ENCODE measurements around the gene CD8B. TPM values are rescaled to one million over a fixed set of nuclear protein-coding genes. Genes with fewer than 3 reads are reported as not detected.

CD8B gene
- total and polyA plus RNA-seq, 8 donors, result 0.68 to 14.0 (median 2.8) TPM; not detected in 2

GRCh38 chr2:86785456-86785855 lies 76.2 kb downstream of the CD8B start:
- H3K4me3 ChIP-seq, result no peak overlapping the region
- H3K27ac ChIP-seq, result no peak overlapping the region
- 62 to 88% (median 83%) methylated on average over 9 of the region's 9 CpGs for WGBS, 5 donors
- intact Hi-C loops (cut with DNase I; ENCODE audit: low total_unique reads), result no loop called here
- H3K27me3 ChIP-seq, result peaks cover 14 to 40% (median 19%) of the 10 kb centered on the region in 3 donors
- no peaks in the 10 kb centered on the region for H3K36me3 ChIP-seq
- no peaks in the 10 kb centered on the region for H3K9me3 ChIP-seq
- H3K4me1 ChIP-seq, result peaks cover 18 to 28% (median 25%) of the 10 kb centered on the region in 4 donors
- peak in 1 of 2 donors; percentile 39 for DNase-seq
- TF ChIP-seq EP300 (IDR thresholded peaks at IDR 0.05) (no peak), POLR2AphosphoS5 (IDR thresholded peaks at IDR 0.05) (no peak), POLR2A (IDR thresholded peaks at IDR 0.05) (no peak), CTCF (IDR thresholded peaks at IDR 0.05) (no peak)

GRCh38 chr2:86783615-86784339 lies 77.9 kb downstream of the CD8B start:
- DNase-seq, result no peak
- TF ChIP-seq POLR2A (IDR thresholded peaks at IDR 0.05) (no peak), EP300 (IDR thresholded peaks at IDR 0.05) (no peak), POLR2AphosphoS5 (IDR thresholded peaks at IDR 0.05) (no peak), CTCF (IDR thresholded peaks at IDR 0.05) (no peak)
- 64 to 74% (median 65%) methylated on average over 8 of the region's 8 CpGs for WGBS, 5 donors
- H3K9me3 ChIP-seq, result no peaks in the 10 kb centered on the region
- H3K27ac ChIP-seq, result no peak overlapping the region
- peaks cover 0 to 23% (median 2%) of the 10 kb centered on the region in 3 donors for H3K27me3 ChIP-seq
- intact Hi-C loops (cut with DNase I; ENCODE audit: low total_unique reads), result no loop called here
- peaks cover 1 to 11% (median 8%) of the 10 kb centered on the region in 4 donors for H3K4me1 ChIP-seq
- no peak overlapping the region for H3K4me3 ChIP-seq
- no peaks in the 10 kb centered on the region for H3K36me3 ChIP-seq

- 78 to 94% (median 82%) methylated on average over 7 of the region's 7 CpGs for WGBS, 5 donors
- intact Hi-C loops (cut with DNase I; ENCODE audit: low total_unique reads), result no loop called here
- no peaks in the 10 kb centered on the region for H3K9me3 ChIP-seq
- H3K4me1 ChIP-seq, result peaks cover 0 to under 1% (median 0%) of the 10 kb centered on the region in 4 donors
- H3K36me3 ChIP-seq, result no peaks in the 10 kb centered on the region
- H3K4me3 ChIP-seq, result no peak overlapping the region
- DNase-seq, result no peak
- H3K27me3 ChIP-seq, result peaks cover 0 to 13% (median 0%) of the 10 kb centered on the region in 3 donors
- no peak overlapping the region for H3K27ac ChIP-seq
- TF ChIP-seq CTCF (IDR thresholded peaks at IDR 0.05) (no peak), EP300 (IDR thresholded peaks at IDR 0.05) (no peak), POLR2AphosphoS5 (IDR thresholded peaks at IDR 0.05) (no peak), POLR2A (IDR thresholded peaks at IDR 0.05) (no peak)
These were observed 78.9 kb downstream of the CD8B start for GRCh38 chr2:86782748-86783147.

GRCh38 chr2:86781363-86781762 lies 80.3 kb downstream of the CD8B start:
- H3K36me3 ChIP-seq, result peaks cover 0 to 13% (median 6%) of the 10 kb centered on the region in 4 donors
- 75 to 79% (median 77%) methylated on average over 9 of the region's 9 CpGs for WGBS, 5 donors
- no peak for DNase-seq
- TF ChIP-seq CTCF (IDR thresholded peaks at IDR 0.05) (no peak), POLR2A (IDR thresholded peaks at IDR 0.05) (no peak), EP300 (IDR thresholded peaks at IDR 0.05) (no peak), POLR2AphosphoS5 (IDR thresholded peaks at IDR 0.05) (no peak)
- H3K27me3 ChIP-seq, result peaks cover 0 to 5% (median 0%) of the 10 kb centered on the region in 3 donors
- H3K27ac ChIP-seq, result no peak overlapping the region
- no peaks in the 10 kb centered on the region for H3K9me3 ChIP-seq
- intact Hi-C loops (cut with DNase I; ENCODE audit: low total_unique reads), result no loop called here
- H3K4me3 ChIP-seq, result no peak overlapping the region
- no peaks in the 10 kb centered on the region for H3K4me1 ChIP-seq

Measured in stomach (tissue), 9 donors.